ENCODE data around the gene CAPN9.

Gene CAPN9

DNA sequence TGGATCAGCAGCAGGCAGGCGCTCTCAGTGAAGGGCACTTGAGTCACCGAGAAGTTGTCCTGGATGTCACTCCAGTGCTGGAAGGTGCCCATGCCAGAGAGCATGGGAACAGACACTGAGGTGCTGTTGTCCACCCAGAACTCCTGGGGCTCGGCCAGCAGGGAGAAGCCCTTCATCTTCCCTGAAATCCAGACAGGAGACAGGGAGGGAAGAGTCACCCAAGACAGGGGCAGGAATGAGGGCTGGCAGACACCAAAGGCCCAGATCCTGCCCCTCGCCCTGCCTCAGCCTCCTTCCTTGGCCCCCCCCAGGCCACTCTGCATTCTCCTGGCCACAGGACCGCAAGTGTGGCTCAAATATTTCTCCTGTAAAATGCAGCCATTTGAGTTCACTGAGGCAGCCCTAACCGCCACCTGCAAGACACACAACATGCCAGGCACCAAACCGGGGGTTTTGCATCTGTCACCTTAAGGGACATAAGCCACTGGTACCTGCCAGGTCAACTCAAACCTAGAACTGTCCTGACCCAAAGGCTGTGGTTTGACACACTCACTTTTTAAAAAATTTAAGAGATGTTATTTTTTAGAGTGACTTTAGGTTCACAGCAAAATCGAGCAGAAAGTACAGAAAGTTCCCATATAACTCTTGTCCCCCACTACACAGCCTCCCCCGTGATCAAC lies 41.0 kb upstream of the CAPN9 start:
- ATAC-seq, result no peak
- TF ChIP-seq, protein P1, sequence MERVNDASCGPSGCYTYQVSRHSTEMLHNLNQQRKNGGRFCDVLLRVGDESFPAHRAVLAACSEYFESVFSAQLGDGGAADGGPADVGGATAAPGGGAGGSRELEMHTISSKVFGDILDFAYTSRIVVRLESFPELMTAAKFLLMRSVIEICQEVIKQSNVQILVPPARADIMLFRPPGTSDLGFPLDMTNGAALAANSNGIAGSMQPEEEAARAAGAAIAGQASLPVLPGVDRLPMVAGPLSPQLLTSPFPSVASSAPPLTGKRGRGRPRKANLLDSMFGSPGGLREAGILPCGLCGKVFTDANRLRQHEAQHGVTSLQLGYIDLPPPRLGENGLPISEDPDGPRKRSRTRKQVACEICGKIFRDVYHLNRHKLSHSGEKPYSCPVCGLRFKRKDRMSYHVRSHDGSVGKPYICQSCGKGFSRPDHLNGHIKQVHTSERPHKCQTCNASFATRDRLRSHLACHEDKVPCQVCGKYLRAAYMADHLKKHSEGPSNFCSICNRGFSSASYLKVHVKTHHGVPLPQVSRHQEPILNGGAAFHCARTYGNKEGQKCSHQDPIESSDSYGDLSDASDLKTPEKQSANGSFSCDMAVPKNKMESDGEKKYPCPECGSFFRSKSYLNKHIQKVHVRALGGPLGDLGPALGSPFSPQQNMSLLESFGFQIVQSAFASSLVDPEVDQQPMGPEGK (CRISPR knock-in tag; IDR thresholded peaks at IDR 0.05; ENCODE audit: borderline replicate concordance), result no peak
- TF ChIP-seq TCF4 (CRISPR knock-in tag; IDR thresholded peaks at IDR 0.05; ENCODE audit: borderline replicate concordance) (no peak), ZNF70 (CRISPR knock-in tag; IDR thresholded peaks at IDR 0.05) (no peak), GLIS3 (CRISPR knock-in tag; IDR thresholded peaks at IDR 0.05) (no peak), CSDC2 (CRISPR knock-in tag; IDR thresholded peaks at IDR 0.05) (no peak), ZNF565 (CRISPR knock-in tag; conservative IDR thresholded peaks at IDR 0.05; ENCODE audit: low read depth) (no peak)
- TF ChIP-seq, protein P2, sequence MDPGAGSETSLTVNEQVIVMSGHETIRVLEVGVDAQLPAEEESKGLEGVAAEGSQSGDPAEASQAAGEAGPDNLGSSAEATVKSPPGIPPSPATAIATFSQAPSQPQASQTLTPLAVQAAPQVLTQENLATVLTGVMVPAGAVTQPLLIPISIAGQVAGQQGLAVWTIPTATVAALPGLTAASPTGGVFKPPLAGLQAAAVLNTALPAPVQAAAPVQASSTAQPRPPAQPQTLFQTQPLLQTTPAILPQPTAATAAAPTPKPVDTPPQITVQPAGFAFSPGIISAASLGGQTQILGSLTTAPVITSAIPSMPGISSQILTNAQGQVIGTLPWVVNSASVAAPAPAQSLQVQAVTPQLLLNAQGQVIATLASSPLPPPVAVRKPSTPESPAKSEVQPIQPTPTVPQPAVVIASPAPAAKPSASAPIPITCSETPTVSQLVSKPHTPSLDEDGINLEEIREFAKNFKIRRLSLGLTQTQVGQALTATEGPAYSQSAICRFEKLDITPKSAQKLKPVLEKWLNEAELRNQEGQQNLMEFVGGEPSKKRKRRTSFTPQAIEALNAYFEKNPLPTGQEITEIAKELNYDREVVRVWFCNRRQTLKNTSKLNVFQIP (CRISPR knock-in tag; IDR thresholded peaks at IDR 0.05; ENCODE audit: borderline replicate concordance, low read depth), result no peak
- TF ChIP-seq, protein P3, sequence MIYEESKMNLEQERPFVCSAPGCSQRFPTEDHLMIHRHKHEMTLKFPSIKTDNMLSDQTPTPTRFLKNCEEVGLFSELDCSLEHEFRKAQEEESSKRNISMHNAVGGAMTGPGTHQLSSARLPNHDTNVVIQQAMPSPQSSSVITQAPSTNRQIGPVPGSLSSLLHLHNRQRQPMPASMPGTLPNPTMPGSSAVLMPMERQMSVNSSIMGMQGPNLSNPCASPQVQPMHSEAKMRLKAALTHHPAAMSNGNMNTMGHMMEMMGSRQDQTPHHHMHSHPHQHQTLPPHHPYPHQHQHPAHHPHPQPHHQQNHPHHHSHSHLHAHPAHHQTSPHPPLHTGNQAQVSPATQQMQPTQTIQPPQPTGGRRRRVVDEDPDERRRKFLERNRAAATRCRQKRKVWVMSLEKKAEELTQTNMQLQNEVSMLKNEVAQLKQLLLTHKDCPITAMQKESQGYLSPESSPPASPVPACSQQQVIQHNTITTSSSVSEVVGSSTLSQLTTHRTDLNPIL (CRISPR knock-in tag; IDR thresholded peaks at IDR 0.05; ENCODE audit: low read depth), result no peak
- TF ChIP-seq, protein P4, sequence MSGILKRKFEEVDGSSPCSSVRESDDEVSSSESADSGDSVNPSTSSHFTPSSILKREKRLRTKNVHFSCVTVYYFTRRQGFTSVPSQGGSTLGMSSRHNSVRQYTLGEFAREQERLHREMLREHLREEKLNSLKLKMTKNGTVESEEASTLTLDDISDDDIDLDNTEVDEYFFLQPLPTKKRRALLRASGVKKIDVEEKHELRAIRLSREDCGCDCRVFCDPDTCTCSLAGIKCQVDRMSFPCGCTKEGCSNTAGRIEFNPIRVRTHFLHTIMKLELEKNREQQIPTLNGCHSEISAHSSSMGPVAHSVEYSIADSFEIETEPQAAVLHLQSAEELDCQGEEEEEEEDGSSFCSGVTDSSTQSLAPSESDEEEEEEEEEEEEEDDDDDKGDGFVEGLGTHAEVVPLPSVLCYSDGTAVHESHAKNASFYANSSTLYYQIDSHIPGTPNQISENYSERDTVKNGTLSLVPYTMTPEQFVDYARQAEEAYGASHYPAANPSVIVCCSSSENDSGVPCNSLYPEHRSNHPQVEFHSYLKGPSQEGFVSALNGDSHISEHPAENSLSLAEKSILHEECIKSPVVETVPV (CRISPR knock-in tag; IDR thresholded peaks at IDR 0.05), result no peak

DNA sequence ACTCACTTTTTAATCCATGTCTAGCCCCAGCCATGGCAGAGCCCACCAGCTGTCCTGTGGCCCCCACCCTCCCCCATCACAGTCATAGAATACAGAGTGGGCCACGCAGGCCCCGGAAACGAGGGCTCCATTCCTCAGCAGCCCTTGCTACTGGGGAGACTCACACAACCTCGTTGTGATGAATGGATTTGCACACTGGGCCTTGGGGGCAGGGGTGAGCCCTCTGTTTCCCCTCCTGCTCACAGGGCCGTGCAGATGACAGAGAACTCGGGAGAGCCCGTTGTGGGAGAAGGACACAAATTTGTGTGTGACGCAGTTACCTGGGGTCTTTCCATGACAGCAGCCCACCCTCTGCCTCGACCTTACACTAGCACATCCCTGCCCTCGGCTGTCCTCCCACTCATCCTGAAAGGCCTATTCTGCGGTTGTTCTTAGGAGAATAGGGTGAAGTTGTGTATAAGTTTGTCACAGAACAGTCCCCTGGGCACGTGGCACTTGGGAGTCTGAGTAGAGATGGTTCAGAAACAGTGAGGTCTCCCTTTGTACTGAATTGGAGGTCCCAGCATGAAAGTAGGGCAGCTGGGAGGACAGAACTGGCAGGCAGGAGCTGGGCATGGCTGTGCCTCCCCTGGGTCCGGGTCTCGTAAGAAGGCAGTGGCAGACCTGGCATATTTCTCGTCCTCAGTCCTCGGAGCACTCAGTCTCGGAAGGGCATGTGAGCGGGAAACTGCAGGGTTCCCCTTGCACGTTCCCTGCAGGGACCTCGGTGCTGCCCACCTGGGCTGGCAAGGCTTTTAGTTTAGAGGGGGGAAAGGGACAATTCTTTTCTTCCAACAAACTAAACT lies 40.1 kb upstream of the CAPN9 start:
- ATAC-seq, result no peak

DNA sequence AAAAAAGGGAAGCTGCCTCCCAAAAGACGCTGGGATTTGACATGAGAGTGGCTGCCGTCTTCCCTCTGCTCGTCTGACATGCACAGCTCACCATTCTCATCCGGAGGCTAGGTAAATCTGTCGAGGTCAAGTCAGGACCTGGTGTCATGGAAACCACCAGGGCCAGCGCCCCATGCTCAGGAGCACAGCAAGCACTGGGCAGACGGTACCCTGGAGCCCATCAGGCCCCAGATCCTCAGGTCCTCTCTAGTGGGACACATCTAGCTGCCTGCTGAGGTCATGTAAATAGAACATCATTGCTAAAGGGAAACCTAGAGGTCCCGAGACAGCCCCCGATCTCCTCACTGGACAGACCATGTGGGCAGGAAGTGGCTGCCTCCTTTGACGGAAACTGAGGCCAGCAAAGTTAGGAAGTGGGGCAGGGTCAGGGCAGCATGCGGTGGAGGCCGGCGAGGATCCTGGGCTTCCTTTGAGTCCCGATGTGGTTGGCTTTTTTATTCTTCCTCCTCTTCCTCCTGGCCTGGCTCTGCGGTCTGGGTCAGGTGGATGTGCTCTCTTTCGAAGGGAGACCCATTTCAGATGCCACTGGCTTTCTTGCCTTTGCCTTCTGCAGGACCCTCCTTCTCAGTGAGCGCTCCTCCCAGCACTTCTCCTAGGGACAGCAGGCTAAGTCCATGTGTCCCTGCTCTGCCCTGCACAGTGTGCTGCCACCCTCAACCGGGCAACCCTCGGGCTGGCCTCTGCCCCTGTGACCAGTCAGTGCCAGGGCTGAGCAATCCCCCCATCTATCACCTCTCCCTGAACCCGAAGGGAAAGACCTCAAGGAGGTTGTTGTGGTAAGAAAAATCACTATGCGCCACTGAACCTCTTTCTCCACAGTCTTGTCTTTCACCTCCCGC lies 39.2 kb upstream of the CAPN9 start:
- TF ChIP-seq, protein P3 (CRISPR knock-in tag; IDR thresholded peaks at IDR 0.05; ENCODE audit: low read depth), result no peak
- TF ChIP-seq TOX (CRISPR knock-in tag; IDR thresholded peaks at IDR 0.05; ENCODE audit: borderline replicate concordance), result no peak
- TF ChIP-seq, protein P4 (CRISPR knock-in tag; IDR thresholded peaks at IDR 0.05), result no peak

More for the DNA sequence above, 40.1 kb upstream of the CAPN9 start:
- TF ChIP-seq ZFP3 (CRISPR knock-in tag; IDR thresholded peaks at IDR 0.05), result no peak
- TF ChIP-seq ZC3H10 (CRISPR knock-in tag; IDR thresholded peaks at IDR 0.05), result no peak
- TF ChIP-seq ISL1 (CRISPR knock-in tag; IDR thresholded peaks at IDR 0.05), result no peak

More for the DNA sequence above, 39.2 kb upstream of the CAPN9 start:
- no peak for ATAC-seq
